ENCODE data around the gene KIF26B.
"Not testable (repeated sequence)": the region's sequence is repeated elsewhere in the genome, so short reads cannot be mapped to it uniquely, and the experiment has no call there.

Gene KIF26B

GRCh38 chr1:245279346-245279745, 124.6 kb downstream of the KIF26B start:
- DNase-seq (ENCODE audit: low read depth) = no peak

GRCh38 chr1:245283001-245283400, 128.2 kb downstream of the KIF26B start:
- no peak for DNase-seq (ENCODE audit: low read depth)

DNA sequence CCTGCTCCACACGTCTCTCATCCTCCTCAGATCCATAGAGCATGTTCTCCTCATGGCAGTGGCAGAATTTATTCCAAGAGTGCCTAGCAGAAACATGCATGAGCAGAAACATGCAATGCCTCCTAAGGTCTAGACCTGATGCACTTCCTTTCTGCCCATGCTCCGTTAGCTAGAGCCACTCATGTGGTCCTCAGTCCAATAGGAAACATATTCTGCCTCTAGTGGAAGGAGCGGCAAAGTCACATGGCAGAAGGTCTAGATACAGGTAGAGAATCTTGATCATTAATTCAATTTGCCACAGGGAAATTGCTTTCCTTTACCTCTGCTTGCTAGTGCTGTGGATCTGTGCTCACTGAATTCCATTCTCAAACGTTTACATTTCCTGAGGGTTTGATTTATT, 130.4 kb downstream of the KIF26B start:
- no peak for DNase-seq (ENCODE audit: low read depth)

DNA sequence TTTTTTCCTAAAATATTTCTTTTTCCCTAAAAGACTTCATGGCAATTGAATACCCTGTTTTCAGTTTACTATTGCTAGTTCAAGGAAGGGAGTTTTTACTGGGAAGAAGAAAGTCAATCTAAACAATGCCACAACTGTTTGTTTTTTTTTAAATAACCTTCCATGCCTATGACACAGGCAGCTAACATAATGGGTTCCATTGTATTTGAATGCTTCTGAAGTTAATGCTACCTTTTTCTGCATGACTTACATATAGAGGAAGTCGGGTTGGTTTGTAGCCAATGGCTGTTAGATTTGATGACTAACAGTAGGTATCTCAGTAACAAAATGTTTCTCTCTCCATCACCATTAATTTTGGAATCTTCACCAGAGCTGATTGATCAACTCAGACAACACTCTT, 134.0 kb downstream of the KIF26B start:
- no peak for DNase-seq (ENCODE audit: low read depth)

- no peak for DNase-seq (ENCODE audit: low read depth)
Measured at GRCh38 chr1:245290836-245291235, 136.1 kb downstream of the KIF26B start.

DNA sequence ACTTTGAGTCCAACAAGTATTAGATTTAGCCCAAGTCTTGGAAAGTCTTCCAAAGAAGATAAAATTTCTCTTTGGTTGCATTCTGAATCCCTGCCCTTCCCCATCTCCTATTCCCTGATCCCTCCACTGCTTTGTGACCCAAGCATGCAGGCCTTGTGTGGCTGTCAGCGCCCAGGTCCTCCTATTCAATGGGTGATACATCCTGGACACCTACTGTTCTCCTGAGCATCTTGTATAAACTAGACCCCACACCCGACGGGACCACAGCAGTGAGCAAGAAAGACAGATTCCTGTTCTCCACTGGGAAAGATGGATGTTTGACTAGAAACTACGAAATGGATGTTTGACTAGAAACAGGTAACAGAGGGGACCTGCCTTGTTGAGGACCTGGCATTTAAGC, 136.6 kb downstream of the KIF26B start:
- no peak for DNase-seq (ENCODE audit: low read depth)

DNA sequence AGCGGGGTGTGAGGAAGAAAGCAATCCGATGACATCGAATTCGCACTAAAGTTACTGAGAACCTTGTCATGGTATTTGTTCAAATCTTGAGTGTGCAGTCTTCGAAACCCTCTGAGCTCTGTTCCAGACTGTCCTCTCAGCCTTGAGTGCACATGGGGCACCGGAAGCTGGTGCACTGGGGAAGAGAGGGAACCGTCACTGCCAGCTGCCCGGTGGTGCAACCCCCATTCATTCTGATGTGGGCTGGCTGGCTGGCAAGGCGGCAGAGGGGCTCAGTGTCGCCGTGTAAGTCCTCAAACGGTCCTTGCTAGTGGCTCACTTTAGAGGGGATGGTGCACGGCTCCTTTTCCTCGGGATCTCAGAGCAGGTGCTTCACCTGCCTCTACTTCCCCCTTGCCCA, 137.4 kb downstream of the KIF26B start:
- no peak for DNase-seq (ENCODE audit: low read depth)

DNA sequence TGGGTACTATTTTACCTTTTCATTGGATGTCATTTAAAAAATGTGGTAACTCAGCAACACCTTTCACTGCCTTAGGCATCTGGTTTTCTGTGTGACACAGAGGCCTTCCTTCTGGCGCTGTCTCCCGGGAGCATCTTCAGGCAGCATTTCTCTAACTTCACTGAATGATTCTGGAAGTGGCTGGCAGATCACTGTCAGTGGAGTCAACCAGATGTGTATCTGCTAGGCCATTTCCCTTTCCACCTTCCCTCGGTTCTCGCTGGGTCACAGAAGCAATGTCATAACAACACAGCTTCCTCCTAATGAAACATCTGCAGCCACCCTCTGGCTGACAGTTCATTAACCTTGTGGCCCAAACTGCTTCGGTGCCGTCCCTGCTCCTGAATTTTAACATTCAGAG, 137.8 kb downstream of the KIF26B start:
- DNase-seq (ENCODE audit: low read depth) = no peak

GRCh38 chr1:245294020-245294419, 139.2 kb downstream of the KIF26B start:
- no peak for DNase-seq (ENCODE audit: low read depth)

GRCh38 chr1:245298781-245299180, 144.0 kb downstream of the KIF26B start:
- no peak for DNase-seq (ENCODE audit: low read depth)

GRCh38 chr1:245301162-245301580, 146.4 kb downstream of the KIF26B start:
- DNase-seq (ENCODE audit: low read depth) = no peak

GRCh38 chr1:245301921-245302320, 147.1 kb downstream of the KIF26B start:
- no peak for DNase-seq (ENCODE audit: low read depth)

GRCh38 chr1:245304698-245305097, 149.9 kb downstream of the KIF26B start:
- DNase-seq (ENCODE audit: low read depth) = no peak

DNA sequence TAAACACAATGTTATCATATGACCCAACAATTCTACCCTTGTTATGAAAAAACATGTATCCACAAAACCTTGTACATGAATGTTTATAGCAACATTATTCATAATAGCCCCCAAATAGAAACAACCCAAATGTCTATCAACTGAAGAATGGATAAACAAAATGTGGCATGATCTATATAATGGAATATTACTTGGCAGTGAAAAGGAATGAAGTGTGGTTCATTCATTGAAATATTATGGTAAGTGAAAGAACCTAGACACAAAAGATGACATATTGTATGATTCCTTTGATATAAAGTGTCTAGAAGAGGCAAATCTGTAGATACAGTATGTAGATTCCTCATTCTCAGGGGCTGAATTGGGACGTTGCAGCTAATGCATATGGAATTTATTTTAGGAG, 151.2 kb downstream of the KIF26B start:
- no peak for DNase-seq (ENCODE audit: low read depth)

- no peak for DNase-seq (ENCODE audit: low read depth)
Measured at GRCh38 chr1:245306628-245307410, 152.0 kb downstream of the KIF26B start.

DNA sequence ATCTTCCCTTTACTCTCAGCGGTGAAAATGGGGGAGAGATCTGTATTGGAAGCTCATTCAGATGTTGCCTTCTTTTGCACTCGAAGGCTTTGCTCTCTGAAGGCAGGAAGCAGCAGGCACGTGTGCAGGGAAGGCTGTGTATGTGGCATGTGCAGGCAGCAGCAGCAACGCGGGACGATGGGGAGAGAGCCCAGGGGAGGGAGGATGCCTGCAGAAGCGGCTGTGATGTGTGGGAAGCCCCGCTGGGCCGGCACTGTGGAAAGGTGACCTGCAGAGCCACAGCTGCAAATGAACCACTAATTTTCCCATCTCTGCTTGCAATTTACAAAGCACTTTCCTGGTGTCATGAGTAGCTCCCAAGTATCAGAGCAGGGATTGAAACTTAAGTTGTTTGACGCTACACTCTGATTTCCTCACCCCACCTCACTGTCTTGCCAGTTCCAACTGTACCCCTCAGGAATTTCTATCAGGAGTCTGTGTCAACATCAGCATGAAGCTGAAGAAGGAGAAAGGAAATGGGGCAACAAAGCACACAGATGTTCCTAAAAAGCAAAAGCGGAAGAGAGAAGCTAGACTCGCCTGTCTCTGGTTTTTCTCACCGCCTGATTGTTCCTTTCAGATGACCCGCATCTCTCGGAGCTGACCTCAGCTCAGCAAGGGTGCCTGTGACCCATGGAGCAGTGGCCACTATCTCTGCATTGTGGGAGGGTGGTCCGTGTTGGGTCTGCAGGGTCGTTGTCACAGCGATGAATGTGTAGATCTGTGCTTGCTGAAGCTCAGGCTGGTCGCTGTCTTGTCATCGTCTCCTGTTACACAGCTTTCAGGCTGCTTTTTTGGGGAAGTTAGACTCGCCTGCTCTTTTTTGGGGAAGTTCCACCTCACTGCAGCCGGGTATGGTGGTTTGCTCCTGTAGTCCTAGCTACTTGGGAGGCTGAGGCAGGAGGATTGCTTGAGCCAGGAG, 156.1 kb downstream of the KIF26B start:
- no peak for DNase-seq (ENCODE audit: low read depth)

GRCh38 chr1:245311887-245312536, 157.2 kb downstream of the KIF26B start:
- DNase-seq (ENCODE audit: low read depth) = no peak

DNA sequence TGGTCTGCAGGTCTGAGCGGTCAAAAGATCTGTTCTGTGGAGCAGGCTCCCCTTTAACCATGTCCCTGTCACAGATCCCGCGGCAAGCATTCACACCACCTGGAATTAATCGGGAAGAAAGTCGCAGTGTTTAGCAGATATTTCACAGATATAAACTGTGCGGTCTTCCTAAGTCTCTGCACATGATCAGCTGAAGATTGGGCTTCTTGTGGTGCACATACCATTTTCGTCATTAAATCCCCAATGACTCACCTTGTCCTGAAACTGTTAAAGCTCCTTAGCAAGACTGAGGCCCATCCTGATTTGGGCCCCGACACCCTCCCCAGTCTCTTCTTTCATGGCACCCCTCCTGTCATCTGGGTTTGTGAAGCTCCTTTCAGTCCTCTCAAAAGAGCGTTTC, 158.8 kb downstream of the KIF26B start:
- DNase-seq (ENCODE audit: low read depth) = no peak

GRCh38 chr1:245316784-245317183, 162.0 kb downstream of the KIF26B start:
- DNase-seq (ENCODE audit: low read depth) = no peak

- DNase-seq (ENCODE audit: low read depth) = no peak
Measured at GRCh38 chr1:245317217-245317616, 162.4 kb downstream of the KIF26B start.

- no peak for DNase-seq (ENCODE audit: low read depth)
Measured at GRCh38 chr1:245319094-245319493, 164.3 kb downstream of the KIF26B start.

DNA sequence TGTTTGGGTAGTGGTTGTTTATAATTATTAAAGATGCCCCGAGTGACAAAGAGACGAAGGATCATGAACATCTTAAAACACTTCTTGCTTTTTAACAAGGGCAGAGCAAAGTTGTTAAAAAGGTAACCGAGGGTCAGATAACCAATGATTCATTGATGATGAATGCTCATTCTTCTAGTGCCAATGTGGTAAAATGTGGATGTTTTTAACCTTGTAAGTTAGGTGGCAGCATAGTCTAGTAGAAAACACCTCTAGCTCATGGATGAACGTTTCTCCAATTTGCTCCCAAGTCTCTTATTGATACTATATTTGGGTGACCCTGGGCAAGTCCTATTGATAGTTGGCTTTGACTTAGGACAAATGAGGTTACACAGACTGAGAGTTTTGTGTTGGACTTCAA, 167.9 kb downstream of the KIF26B start:
- no peak for DNase-seq (ENCODE audit: low read depth)

DNA sequence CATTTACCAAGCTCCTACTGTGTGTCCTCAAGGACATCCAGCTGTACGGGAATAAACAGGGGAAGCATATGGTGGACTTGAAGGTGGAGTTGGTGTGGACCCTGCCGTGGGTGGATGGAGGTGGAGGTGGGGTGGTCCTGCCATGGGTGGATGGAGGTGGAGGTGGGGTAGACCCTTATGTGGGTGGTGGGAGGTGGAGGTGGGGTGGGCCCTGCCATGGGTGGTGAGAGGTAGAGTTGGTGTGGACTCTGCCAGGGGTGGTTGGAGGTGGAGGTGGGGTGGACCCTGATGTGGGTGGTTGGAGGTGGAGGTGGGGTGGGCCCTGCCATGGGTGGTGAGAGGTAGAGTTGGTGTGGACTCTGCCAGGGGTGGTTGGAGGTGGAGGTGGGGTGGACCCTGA, 169.0 kb downstream of the KIF26B start:
- DNase-seq (ENCODE audit: low read depth) = not testable (repeated sequence)

Measured in activated T-helper 1 cell treated with Interleukin-2 at 50 U/mL for 16 hours (primary cell).